Caco-2 (cell line): ENCODE results near the gene HECTD1. TPM values are rescaled to one million over a fixed set of nuclear protein-coding genes. Genes with fewer than 3 reads are reported as not detected.

ENCODE experiments used
- BruUV-seq: library from RNA; stranded (reverse); fragments of 400-500 nt; replicated peaks from 2 replicates; lab custom pipeline; 2021; lab: Mats Ljungman, UMichigan
- CTCF ChIA-PET: fragments of 300-600 bp; sonication (Branson Sonifier 250); formaldehyde crosslinking; loops from one replicate; lab custom pipeline; 2022; ENCODE audit warnings: antibody characterized with exemption; lab: Charles Lee
- POLR2A ChIA-PET: fragments of 300-600 bp; sonication (Branson Sonifier 250); formaldehyde crosslinking; loops from one replicate; lab custom pipeline; 2022; ENCODE audit warnings: antibody characterized with exemption; lab: Charles Lee
- DNase-seq, 2 experiments: peaks; one replicate each; pipeline versions ENCODE4 v3.0.0 to v3.0.0-alpha.2; 2020 to 2022
- H3K27me3 ChIP-seq: replicated peaks from 2 replicates; pipeline ENCODE4 v1.6.0; 2011; ENCODE audit warnings: low read length; ENCODE audit not compliant: control insufficient read depth, insufficient read depth
- H3K36me3 ChIP-seq: 2 replicates; pipeline ENCODE4 v1.5.1; 2011; ENCODE audit warnings: low read length; ENCODE audit not compliant: control insufficient read depth, insufficient read depth
- H3K4me1 ChIP-seq: fragments of 250-450 bp; sonication (Bioruptor Pico); 2 replicates; pipeline ENCODE4 v1.5.1; 2020; ENCODE audit warnings: mild to moderate bottlenecking
- H3K4me3 ChIP-seq: 2 replicates; pipeline ENCODE4 v1.5.1; 2011; ENCODE audit warnings: low read depth, mild to moderate bottlenecking, control low read depth, low read length
- H3K9me3 ChIP-seq: fragments of 250-450 bp; sonication (Bioruptor Pico); 2 replicates; pipeline ENCODE4 v1.5.1; 2020; ENCODE audit warnings: mild to moderate bottlenecking, moderate library complexity
- H3K27ac Mint-ChIP-seq: one replicate; pipeline ENCODE4 v1.8.0; 2022; ENCODE audit warnings: mixed read lengths; ENCODE audit not compliant: unreplicated experiment
- H3K27me3 Mint-ChIP-seq: one replicate; pipeline ENCODE4 v1.8.0; 2022; ENCODE audit warnings: mixed read lengths; ENCODE audit not compliant: insufficient read depth, unreplicated experiment
- H3K36me3 Mint-ChIP-seq: one replicate; pipeline ENCODE4 v1.8.0; 2022; ENCODE audit warnings: mild to moderate bottlenecking, mixed read lengths; ENCODE audit not compliant: insufficient read depth, unreplicated experiment
- H3K4me1 Mint-ChIP-seq: one replicate; pipeline ENCODE4 v1.8.0; 2022; ENCODE audit warnings: low read depth, mixed read lengths; ENCODE audit not compliant: unreplicated experiment
- H3K4me3 Mint-ChIP-seq: one replicate; pipeline ENCODE4 v1.8.0; 2022; ENCODE audit warnings: mild to moderate bottlenecking, moderate library complexity, mixed read lengths; ENCODE audit not compliant: unreplicated experiment
- H3K9me3 Mint-ChIP-seq: one replicate; pipeline ENCODE4 v1.8.0; 2022; ENCODE audit warnings: mixed read lengths; ENCODE audit not compliant: unreplicated experiment
- CTCF ChIP-seq, 2 experiments: fragments of 200-600 bp in 1 of 2; IDR thresholded peaks; 1 replicate in 1 of 2; 2 replicates in 1 of 2; pipeline versions ENCODE4 v1.5.1 to v1.8.0; 2011 to 2022; ENCODE audit warnings: antibody characterized with exemption in 1 of 2, control low read depth in 1 of 2, inconsistent platforms in 1 of 2, low read depth in 1 of 2, low read length in 1 of 2, mild to moderate bottlenecking in 1 of 2, moderate library complexity in 1 of 2; ENCODE audit not compliant: insufficient read depth in 1 of 2, severe bottlenecking in 1 of 2, unreplicated experiment in 1 of 2
- intact Hi-C: fragments of 100-400 bp; cut with micrococcal nuclease; formaldehyde crosslinking; loops from one replicate; pipeline ENCODE4 v1.10.0; 2022; ENCODE audit not compliant: unreplicated experiment
- total RNA-seq: library from RNA; stranded (reverse); gene quantifications from 2 replicates; pipeline ENCODE4 v1.2.3, GENCODE V29; 2022

Gene HECTD1
- total RNA-seq, 1 experiment from 2014 or later = 146 TPM

- Mint-ChIP-seq H3K27me3 (no peaks in the 10 kb centered on the region), H3K4me3 (no peak overlapping the region), H3K4me1 (no peaks in the 10 kb centered on the region), H3K27ac (no peak overlapping the region), H3K9me3 (no peaks in the 10 kb centered on the region), H3K36me3 (peaks cover 28% of the 10 kb centered on the region)
- POLR2A ChIA-PET = no interaction called here
- Histone ChIP-seq H3K36me3 (no peaks in the 10 kb centered on the region), H3K27me3 (no peaks in the 10 kb centered on the region), H3K9me3 (no peaks in the 10 kb centered on the region), H3K4me3 (no peak overlapping the region), H3K4me1 (no peaks in the 10 kb centered on the region)
- BruUV-seq = no TSS peak
- TF ChIP-seq CTCF (IDR thresholded peaks at IDR 0.05; ENCODE audit: insufficient read depth in 1 of 2, low read depth in 1 of 2, low read length in 1 of 2, severe bottlenecking in 1 of 2, unreplicated experiment in 1 of 2) = no peak
- CTCF ChIA-PET = no interaction called here
- no peak for DNase-seq
- intact Hi-C loops = no loop called here
Observed at GRCh38 chr14:31181271-31181670, 26.3 kb downstream of the HECTD1 start.

DNA sequence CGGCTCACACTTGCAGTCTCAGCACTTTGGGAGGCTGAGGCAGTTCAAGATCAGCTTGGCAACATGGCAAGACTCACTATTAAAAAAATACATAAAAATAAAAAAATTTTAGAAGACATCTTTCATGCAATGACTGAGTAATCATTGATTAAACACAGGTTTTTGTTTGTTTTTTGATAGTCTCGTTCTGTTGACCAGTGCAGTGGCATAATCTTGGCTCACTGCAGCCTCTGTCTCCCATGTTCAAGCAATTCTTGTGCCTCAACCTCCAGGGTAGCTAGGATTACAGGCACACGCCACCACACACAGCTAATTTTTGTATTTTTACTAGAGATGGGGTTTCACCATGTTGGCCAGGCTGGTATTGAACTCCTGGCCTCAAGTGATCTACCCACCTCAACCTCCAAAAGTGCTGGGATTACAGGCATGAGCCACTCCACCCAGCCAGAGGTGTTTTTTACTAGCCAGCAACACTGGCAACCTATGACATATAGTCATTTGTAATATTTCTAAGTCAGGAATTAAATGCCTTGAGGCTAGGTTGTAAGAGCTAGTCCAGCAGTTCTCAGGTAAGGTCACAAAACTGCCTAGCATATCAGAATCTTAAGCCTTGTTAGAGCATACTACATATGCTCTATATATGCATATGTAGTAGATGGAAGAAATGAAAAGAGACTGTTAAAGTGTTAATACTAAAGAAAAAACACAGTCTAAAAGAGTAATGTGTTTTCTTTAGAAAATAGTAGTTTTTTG lies 27.1 kb downstream of the HECTD1 start:
- no peaks in the 10 kb centered on the region for H3K36me3 ChIP-seq
- no peaks in the 10 kb centered on the region for H3K4me1 Mint-ChIP-seq
- no peaks in the 10 kb centered on the region for H3K27me3 ChIP-seq
- H3K9me3 ChIP-seq = no peaks in the 10 kb centered on the region
- no peaks in the 10 kb centered on the region for H3K27me3 Mint-ChIP-seq
- H3K9me3 Mint-ChIP-seq = no peaks in the 10 kb centered on the region
- no peak overlapping the region for H3K4me3 ChIP-seq
- H3K4me3 Mint-ChIP-seq = no peak overlapping the region
- H3K36me3 Mint-ChIP-seq = peaks cover 22% of the 10 kb centered on the region
- H3K27ac Mint-ChIP-seq = no peak overlapping the region
- no peak for DNase-seq
- intact Hi-C loops = no loop called here
- BruUV-seq = no TSS peak
- no peaks in the 10 kb centered on the region for H3K4me1 ChIP-seq
- TF ChIP-seq CTCF (IDR thresholded peaks at IDR 0.05; ENCODE audit: insufficient read depth in 1 of 2, low read depth in 1 of 2, low read length in 1 of 2, severe bottlenecking in 1 of 2, unreplicated experiment in 1 of 2) = no peak
- ChIA-PET CTCF (no interaction called here), POLR2A (no interaction called here)

GRCh38 chr14:31174433-31174832 lies 33.2 kb downstream of the HECTD1 start:
- no peak overlapping the region for H3K27ac Mint-ChIP-seq
- Histone ChIP-seq H3K27me3 (no peaks in the 10 kb centered on the region), H3K36me3 (no peaks in the 10 kb centered on the region; the same call in none of the 2 replicates), H3K9me3 (no peaks in the 10 kb centered on the region), H3K4me1 (no peaks in the 10 kb centered on the region), H3K4me3 (no peak overlapping the region)
- DNase-seq = no peak
- H3K4me1 Mint-ChIP-seq = no peaks in the 10 kb centered on the region
- intact Hi-C loops = no loop called here
- ChIA-PET POLR2A (no interaction called here), CTCF (no interaction called here)
- H3K4me3 Mint-ChIP-seq = no peak overlapping the region
- H3K36me3 Mint-ChIP-seq = peaks cover 70% of the 10 kb centered on the region
- H3K9me3 Mint-ChIP-seq = no peaks in the 10 kb centered on the region
- no peaks in the 10 kb centered on the region for H3K27me3 Mint-ChIP-seq
- no peak for TF ChIP-seq CTCF (IDR thresholded peaks at IDR 0.05; ENCODE audit: insufficient read depth in 1 of 2, low read depth in 1 of 2, low read length in 1 of 2, severe bottlenecking in 1 of 2, unreplicated experiment in 1 of 2)
- BruUV-seq = no TSS peak
